Activated T-cell treated with anti-CD3 and anti-CD28 coated beads, Interleukin-2, amount 50 U/mL, for 72 hours (primary cell): ENCODE measurements around the gene MYL5. TPM values are rescaled to one million over a fixed set of nuclear protein-coding genes. Genes with fewer than 3 reads are reported as not detected.

Experiments used
- ATAC-seq, 2 donors: fragments of 150-1000 bp; cut with Tn5 transposase; replicated peaks in 1 of 2; 2 replicates each; pipeline ENCODE4 v1.10.0; 2021; ENCODE audit warnings: moderate library complexity in 2 of 2, mild to moderate bottlenecking in 1 of 2
- DNase-seq, 2 donors: peaks; one replicate each; pipeline ENCODE4 v3.0.0; 2021 to 2022; ENCODE audit warnings: mixed read lengths in 1 of 2
- H3K27ac Mint-ChIP-seq: one replicate; pipeline ENCODE4 v1.8.0; 2022; ENCODE audit warnings: mild to moderate bottlenecking, moderate library complexity, mixed read lengths
- H3K27me3 Mint-ChIP-seq: one replicate; pipeline ENCODE4 v1.8.0; 2022; ENCODE audit warnings: low read depth, mixed read lengths
- H3K36me3 Mint-ChIP-seq, 2 donors: one replicate each; pipeline ENCODE4 v1.8.0; 2022; ENCODE audit warnings: mixed read lengths in 2 of 2, mild to moderate bottlenecking in 1 of 2; ENCODE audit not compliant: insufficient read depth in 2 of 2
- H3K4me1 Mint-ChIP-seq: one replicate; pipeline ENCODE4 v1.8.0; 2022; ENCODE audit warnings: low read depth, mixed read lengths
- H3K4me3 Mint-ChIP-seq, 2 donors: one replicate each; pipeline ENCODE4 v1.8.0; 2022; ENCODE audit warnings: mild to moderate bottlenecking in 2 of 2, mixed read lengths in 2 of 2, moderate library complexity in 2 of 2
- H3K9me3 Mint-ChIP-seq, 2 donors: one replicate each; pipeline ENCODE4 v1.8.0; 2022; ENCODE audit warnings: mixed read lengths in 2 of 2
- total RNA-seq, 2 donors: library from RNA; stranded (reverse); gene quantifications; one replicate each; pipeline ENCODE4 v1.2.3, GENCODE V29; 2022

The MYL5 gene
- total RNA-seq, 2 donors from 2014 or later = 21.3 TPM

DNA sequence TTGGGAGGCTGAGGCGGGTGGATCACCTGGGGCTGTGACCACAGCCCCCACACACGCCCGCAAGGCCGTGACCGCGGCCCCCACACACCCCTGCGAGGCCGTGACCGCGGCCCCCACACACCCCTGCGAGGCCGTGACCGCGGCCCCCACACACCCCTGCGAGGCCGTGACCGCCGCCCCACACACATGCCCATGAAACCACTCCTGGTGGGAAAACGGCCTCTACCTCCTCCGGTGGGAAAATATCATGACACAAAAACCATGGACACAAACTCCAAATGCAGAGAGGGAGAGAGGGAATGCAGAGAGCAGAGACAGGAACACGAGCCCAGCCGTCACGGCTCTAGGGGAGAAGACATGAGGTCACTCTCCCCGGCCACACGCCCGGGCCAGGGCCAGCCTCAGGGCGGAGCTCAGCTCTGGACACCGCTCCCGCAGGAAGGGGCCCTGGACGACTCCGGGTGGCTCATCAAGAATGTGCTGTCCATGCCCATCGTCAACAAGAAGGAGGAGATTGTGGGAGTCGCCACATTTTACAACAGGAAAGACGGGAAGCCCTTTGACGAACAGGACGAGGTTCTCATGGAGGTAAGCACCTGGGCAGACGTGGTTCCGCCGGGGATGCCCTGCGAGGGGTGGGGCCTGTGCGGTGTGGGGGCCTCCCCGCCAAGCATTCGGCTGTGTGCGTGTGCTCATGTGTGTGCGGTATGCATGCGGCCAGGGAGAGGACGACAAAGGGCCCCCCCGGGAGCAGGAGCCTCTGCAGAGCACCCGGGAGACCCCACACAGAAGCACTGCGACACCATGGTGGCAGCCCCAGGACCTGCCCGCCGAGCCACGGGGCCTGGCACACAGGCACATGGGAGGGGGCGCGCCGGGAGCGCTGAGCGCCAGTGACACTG lies 17.7 kb upstream of the MYL5 start:
- ATAC-seq = no peak
- no peak for DNase-seq
- Mint-ChIP-seq H3K27me3 (no peaks in the 10 kb centered on the region), H3K36me3 (peaks cover 5 to 9% of the 10 kb centered on the region in 2 donors), H3K27ac (no peak overlapping the region), H3K4me1 (no peaks in the 10 kb centered on the region), H3K9me3 (peaks cover 3 to 4% of the 10 kb centered on the region in 2 donors), H3K4me3 (no peak overlapping the region)

DNA sequence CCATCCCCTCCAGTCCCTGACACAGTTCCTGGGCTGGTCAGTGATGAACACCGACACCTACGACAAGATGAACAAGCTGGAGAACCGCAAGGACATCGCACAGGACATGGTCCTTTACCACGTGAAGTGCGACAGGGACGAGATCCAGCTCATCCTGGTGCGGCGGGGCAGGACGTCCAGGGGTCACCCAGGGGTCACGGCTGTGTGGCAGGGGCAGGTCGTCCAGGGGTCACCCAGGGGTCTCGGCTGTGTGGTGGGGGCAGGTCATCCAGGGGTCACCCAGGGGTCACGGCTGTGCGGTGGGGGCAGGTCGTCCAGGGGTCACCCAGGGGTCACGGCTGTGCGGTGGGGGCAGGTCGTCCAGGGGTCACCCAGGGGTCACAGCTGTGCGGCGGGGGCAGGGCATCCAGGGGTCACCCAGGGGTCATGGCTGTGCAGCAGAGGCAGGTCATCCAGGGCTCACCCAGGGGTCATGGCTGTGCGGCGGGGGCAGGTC lies 17.0 kb upstream of the MYL5 start:
- H3K27me3 Mint-ChIP-seq = no peaks in the 10 kb centered on the region
- peaks cover 5 to 9% of the 10 kb centered on the region in 2 donors for H3K36me3 Mint-ChIP-seq
- H3K9me3 Mint-ChIP-seq = peaks cover 3 to 4% of the 10 kb centered on the region in 2 donors
- no peak overlapping the region for H3K4me3 Mint-ChIP-seq
- H3K27ac Mint-ChIP-seq = no peak overlapping the region
- no peak for DNase-seq
- peaks cover 4% of the 10 kb centered on the region for H3K4me1 Mint-ChIP-seq
- ATAC-seq = no peak

DNA sequence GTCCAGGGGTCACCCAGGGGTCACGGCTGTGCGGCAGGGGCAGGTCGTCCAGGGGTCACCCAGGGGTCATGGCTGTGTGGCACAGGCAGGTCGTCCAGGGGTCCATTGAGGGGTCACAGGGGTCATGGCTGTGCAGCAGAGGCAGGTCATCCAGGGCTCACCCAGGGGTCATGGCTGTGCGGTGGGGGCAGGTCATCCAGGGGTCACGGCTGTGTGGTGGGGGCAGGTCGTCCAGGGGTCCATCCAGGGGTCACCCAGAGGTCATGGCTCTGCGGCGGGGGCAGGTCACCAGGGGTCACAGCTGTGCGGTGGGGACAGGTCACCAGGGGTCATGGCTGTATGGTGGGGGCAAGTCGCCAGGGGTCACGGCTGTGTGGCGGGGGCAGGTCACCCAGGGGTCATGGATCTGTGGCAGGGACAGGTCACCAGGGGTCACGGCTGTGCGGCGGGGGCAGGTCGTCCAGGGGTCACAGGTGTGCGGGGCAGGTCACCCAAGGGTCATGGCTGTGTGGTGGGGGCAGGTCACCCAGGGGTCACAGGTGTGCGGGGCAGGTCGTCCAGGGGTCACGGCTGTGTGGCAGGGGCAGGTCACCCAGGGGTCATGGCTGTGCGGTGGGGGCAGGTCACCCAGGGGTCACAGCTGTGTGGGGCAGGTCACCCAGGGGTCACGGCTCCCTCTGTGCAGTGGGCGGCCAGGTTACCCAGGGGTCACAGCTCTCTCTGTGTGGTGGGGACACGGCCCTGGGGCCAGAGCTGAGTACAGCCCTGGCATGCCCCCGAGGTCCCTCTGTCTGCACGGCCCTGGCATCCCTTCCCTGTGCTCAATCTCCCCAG lies 16.3 kb upstream of the MYL5 start:
- ATAC-seq = no peak

DNA sequence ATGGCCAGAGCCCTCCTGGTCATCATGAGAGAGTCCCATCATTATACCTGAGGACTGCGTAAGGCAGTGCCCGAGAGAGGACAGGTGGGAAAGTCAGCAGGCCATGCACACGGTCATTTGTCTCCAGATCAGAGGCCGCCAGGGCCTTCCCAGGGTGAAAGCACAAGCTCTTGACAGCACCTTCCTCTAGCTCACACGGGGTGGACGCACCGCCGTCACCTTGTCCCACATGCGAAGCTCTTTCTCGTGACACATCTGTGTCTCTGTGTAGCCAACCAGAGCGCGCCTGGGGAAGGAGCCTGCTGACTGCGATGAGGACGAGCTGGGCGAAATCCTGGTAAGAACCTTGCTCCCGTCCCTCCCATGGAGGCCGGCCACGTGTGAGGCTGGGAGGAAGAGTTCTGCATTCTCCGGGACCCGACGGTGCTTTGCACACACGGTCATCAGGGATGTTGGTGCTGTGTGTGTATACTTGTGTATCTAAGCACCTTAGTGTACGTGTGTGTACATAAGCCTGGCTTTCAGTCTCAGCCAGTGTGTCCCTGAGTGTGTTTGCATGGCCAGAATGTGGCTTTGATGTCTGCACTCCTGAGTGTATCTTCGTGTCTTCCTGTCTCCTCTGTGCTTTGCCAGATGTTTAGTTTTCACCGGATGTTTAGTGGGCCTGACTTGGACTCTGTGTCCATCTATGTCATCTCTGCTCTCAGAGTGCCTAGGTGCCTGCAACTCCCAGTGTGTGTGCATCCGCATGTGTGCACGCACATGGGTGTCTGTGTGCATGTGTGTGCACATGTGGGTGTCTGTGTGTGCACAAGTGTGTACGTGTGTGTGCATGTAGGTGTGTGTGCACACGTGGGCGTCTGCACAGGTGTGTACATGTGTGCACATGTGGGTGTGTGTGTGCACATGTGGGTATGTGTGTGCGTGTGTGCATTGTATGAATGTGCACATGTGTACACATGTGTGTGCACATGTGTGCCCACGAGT lies 15.4 kb upstream of the MYL5 start:
- H3K4me3 Mint-ChIP-seq = no peak overlapping the region
- no peak for ATAC-seq
- H3K27ac Mint-ChIP-seq = no peak overlapping the region

More for the DNA sequence above, 16.3 kb upstream of the MYL5 start:
- Mint-ChIP-seq H3K4me3 (no peak overlapping the region), H3K36me3 (peaks cover 5 to 9% of the 10 kb centered on the region in 2 donors), H3K27me3 (no peaks in the 10 kb centered on the region), H3K27ac (no peak overlapping the region), H3K4me1 (peaks cover 10% of the 10 kb centered on the region), H3K9me3 (peaks cover 3 to 4% of the 10 kb centered on the region in 2 donors)
- DNase-seq = no peak

DNA sequence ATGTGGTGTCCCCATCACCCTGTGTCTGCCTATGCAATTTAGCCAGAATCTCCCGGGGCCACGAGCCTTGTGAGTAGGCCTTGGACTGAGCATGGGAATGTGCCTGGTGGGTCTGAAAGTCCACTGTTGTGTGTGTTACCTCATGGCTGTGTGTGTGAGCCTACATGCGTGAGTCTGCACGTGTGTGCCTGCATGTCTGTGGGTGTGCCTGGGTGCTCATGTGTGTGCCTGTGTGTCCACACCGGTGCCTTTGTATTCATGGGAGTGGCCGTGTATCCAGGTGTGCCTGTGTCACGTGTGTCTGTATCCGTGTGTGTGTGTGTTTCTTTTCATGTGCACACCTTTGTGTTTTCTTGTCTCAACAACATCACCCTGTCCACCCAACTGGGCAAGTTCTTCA lies 14.5 kb upstream of the MYL5 start:
- H3K4me3 Mint-ChIP-seq = no peak overlapping the region

More for the DNA sequence above, 15.4 kb upstream of the MYL5 start:
- Mint-ChIP-seq H3K9me3 (peaks cover 3 to 4% of the 10 kb centered on the region in 2 donors), H3K36me3 (peaks cover 5 to 9% of the 10 kb centered on the region in 2 donors), H3K4me1 (peaks cover 11% of the 10 kb centered on the region), H3K27me3 (no peaks in the 10 kb centered on the region)
- DNase-seq = no peak

DNA sequence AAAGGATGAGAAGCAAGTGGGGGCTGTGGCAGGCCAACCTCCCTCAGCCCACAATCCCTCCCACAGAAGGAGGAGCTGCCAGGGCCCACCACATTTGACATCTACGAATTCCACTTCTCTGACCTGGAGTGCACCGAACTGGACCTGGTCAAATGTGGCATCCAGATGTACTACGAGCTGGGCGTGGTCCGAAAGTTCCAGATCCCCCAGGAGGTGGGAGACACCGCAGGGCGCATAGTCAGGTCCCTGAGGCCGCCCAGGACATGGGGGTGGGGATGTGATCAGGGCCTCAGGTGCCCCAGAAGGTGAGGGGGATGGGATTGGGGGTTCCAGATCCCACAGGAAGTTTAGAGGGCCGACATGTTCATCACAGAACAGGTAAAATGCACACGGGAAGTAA lies 13.9 kb upstream of the MYL5 start:
- Mint-ChIP-seq H3K27me3 (no peaks in the 10 kb centered on the region), H3K36me3 (peaks cover 5 to 9% of the 10 kb centered on the region in 2 donors), H3K27ac (no peak overlapping the region), H3K9me3 (peaks cover 3 to 4% of the 10 kb centered on the region in 2 donors), H3K4me1 (peaks cover 19% of the 10 kb centered on the region), H3K4me3 (no peak overlapping the region)
- DNase-seq (no peak), ATAC-seq (no peak)

More for the DNA sequence above, 14.5 kb upstream of the MYL5 start:
- H3K4me1 Mint-ChIP-seq = peaks cover 19% of the 10 kb centered on the region
- DNase-seq (no peak), ATAC-seq (no peak)
- peaks cover 5 to 9% of the 10 kb centered on the region in 2 donors for H3K36me3 Mint-ChIP-seq
- H3K27me3 Mint-ChIP-seq = no peaks in the 10 kb centered on the region
- no peak overlapping the region for H3K27ac Mint-ChIP-seq
- H3K9me3 Mint-ChIP-seq = peaks cover 3 to 4% of the 10 kb centered on the region in 2 donors

DNA sequence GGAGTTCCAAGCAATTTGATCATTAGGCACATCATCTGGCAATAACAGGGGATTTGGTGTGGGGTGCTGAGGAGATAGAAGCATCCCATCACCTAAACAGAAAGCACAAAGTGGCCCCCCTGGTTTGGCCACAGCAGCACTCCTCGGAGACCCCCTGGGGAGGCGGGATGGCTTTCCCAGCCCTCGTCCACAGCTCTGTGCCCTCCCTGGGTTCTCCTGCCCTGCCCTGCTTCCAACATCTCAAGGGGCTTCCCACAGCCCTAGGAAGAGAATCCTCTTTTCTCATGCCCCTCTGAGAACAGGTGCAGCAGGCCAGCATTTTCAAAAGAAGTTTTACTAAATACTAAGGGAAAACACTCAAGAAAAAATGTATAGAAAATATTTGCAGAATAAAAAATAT lies 13.1 kb upstream of the MYL5 start:
- Mint-ChIP-seq H3K27me3 (no peaks in the 10 kb centered on the region), H3K4me1 (peaks cover 19% of the 10 kb centered on the region), H3K9me3 (peaks cover 3 to 4% of the 10 kb centered on the region in 2 donors), H3K36me3 (peaks cover 5 to 9% of the 10 kb centered on the region in 2 donors), H3K4me3 (peak overlapping the region in 1 of 2 donors; percentile 3), H3K27ac (no peak overlapping the region)
- DNase-seq = no peak
- ATAC-seq = no peak

DNA sequence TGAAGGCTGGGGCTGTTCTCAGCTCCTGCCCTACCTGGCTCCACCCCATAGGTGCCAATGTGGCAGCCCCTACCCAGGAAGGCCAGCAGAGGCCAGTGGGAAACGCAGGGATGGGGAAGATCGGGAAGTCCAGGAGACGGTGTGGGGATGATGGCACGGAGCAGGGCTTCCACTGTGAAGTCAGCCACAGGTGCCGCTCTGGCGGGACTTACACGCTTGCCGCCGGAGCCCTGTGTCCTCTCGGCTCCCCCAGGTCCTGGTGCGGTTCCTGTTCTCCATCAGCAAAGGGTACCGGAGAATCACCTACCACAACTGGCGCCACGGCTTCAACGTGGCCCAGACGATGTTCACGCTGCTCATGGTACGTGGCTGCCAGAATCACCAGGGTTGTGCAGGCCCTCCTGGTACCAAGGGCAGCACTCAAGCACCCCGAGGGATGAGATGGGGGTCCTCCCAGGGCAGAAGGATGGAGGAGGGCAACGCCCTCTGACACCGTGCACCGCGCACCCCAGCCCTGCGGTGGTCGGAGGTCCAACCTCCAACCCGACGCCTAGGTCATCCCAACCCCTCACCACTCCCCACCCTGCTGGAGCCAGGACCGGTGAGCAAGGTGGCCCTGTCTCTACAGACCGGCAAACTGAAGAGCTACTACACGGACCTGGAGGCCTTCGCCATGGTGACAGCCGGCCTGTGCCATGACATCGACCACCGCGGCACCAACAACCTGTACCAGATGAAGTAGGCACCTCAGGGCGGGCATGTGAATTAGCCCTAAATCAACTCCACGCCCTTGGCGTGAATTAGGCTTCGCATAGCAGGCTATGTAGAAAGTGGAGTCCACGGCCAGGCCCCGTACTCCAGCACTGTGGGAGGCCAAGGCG lies 12.2 kb upstream of the MYL5 start:
- H3K27ac Mint-ChIP-seq = no peak overlapping the region
- peaks cover 5 to 9% of the 10 kb centered on the region in 2 donors for H3K36me3 Mint-ChIP-seq
- H3K9me3 Mint-ChIP-seq = peaks cover 3 to 4% of the 10 kb centered on the region in 2 donors
- peak overlapping the region; percentile 25 to 90 for H3K4me3 Mint-ChIP-seq
- DNase-seq (no peak), ATAC-seq (no peak)
- H3K4me1 Mint-ChIP-seq = peaks cover 19% of the 10 kb centered on the region
- H3K27me3 Mint-ChIP-seq = no peaks in the 10 kb centered on the region

DNA sequence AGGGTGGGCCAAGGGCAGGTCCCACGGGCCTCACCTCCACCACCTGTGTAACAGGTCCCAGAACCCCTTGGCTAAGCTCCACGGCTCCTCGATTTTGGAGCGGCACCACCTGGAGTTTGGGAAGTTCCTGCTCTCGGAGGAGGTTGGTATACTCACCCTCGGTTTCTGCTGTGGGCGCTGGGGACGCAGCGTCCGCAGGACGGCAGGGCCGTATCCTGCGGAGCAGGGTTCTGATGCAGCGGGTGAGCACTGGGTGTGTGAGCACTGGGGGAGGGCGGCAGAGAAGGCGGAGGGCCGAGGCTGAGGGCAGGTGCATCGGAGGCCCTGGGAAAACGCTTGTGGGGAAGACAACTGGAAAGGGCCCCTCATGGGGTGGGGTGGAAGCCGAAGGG lies 11.3 kb upstream of the MYL5 start:
- ATAC-seq (peak in 1 of 2 donors; percentile 1), DNase-seq (no peak)
- H3K27me3 Mint-ChIP-seq = no peaks in the 10 kb centered on the region
- H3K27ac Mint-ChIP-seq = peak overlapping the region; percentile 68
- peak overlapping the region; percentile 90 for H3K4me3 Mint-ChIP-seq
- peaks cover 19% of the 10 kb centered on the region for H3K4me1 Mint-ChIP-seq
- H3K9me3 Mint-ChIP-seq = peaks cover 3 to 4% of the 10 kb centered on the region in 2 donors
- H3K36me3 Mint-ChIP-seq = peaks cover 5 to 9% of the 10 kb centered on the region in 2 donors

DNA sequence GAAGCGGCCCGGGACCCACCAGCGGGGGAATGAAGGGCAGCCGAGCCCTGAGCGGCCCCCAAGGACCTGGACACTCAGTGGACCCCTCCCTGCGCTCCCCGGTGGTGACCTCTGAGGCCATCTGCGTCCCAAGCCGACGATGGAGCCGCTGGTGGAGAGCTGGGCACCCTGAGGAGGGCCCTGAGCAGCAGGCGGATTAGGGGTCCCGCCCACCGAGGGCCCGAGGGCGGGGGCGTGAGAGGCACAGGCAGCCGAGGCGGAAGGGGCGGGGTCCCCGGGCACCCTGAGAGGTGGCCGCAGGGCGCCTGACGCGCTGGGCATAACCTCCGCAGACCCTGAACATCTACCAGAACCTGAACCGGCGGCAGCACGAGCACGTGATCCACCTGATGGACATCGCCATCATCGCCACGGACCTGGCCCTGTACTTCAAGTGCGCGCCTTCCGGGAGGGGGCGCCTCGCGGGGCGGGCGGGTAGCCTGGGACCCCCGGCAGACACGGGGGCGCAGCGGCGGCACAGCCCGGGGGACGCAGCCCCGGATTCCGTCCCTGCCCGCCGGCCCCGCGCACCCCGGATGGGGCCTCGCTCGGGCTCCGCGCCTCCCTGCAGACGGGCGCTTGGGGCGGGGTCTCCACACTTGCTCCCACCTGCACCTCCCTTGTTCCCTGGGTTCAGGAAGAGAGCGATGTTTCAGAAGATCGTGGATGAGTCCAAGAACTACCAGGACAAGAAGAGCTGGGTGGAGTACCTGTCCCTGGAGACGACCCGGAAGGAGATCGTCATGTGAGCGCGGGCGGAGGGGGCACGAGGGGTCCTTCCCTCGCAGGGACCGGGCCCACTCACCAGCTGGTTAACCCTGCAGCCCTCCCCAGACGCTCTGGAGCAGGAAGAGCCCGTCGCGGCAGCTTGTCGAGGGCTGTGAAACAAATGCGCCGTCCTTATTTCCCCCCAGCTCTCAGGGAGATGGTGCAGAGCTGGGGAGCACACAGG lies 10.6 kb upstream of the MYL5 start:
- peak overlapping the region; percentile 90 to 91 for H3K4me3 Mint-ChIP-seq
- peak overlapping the region; percentile 83 for H3K27ac Mint-ChIP-seq
- H3K27me3 Mint-ChIP-seq = no peaks in the 10 kb centered on the region
- H3K4me1 Mint-ChIP-seq = peaks cover 19% of the 10 kb centered on the region
- DNase-seq (peak; percentile 87 to 88), ATAC-seq (peak; percentile 86 to 89)
- peaks cover 5 to 9% of the 10 kb centered on the region in 2 donors for H3K36me3 Mint-ChIP-seq
- H3K9me3 Mint-ChIP-seq = peaks cover 3 to 4% of the 10 kb centered on the region in 2 donors
